Measurements from ENCODE around the gene NTN1. TPM values are rescaled to one million over a fixed set of nuclear protein-coding genes. Genes with fewer than 3 reads are reported as not detected.

Gene NTN1
- total and polyA plus RNA-seq, 12 donors, result 0.12 to 0.84 (median 0.28) TPM

DNA sequence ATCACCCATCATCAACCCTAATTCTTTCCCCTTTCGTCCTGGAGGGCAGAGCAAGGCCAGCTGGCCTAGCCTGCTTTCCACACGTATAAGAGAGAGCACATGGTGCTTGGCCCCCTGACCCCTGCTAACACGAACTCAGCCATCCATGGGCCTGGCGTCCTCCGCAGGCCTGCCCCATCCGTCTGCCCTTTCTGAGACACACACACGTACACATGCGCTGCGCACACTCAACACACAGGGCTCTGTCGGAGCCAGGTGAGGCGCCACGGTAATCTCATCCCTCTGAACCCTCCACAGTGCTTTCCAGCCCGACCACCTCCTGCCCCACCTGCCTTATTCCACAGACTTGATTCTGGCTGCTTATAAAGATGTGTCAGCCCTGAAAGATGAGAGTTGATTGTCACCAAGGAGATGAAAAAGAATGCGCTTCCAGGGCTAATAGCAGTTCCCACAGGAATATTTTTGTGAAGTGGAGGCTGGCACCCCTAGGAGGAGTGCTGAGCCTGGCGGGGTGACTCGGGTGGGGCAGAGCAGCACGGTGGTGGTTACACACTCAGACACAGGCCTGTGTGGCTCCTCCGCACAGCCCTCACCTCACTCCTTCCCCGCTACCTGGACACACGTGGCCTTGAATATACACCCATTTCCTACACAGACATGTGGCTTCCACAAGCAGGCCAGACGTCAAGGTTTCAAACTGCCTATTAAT is 228.1 kb downstream of the NTN1 start:
- Histone ChIP-seq H3K36me3 (replicated peaks in 1 of 2) (no peaks in the 10 kb centered on the region), H3K4me1 (replicated peaks in 1 of 2) (no peaks in the 10 kb centered on the region), H3K27me3 (no peaks in the 10 kb centered on the region), H3K4me3 (no peak overlapping the region), H3K27ac (no peak overlapping the region), H3K9me3 (replicated peaks in 1 of 3) (no peaks in the 10 kb centered on the region)
- WGBS, 4 donors, result 86 to 93% (median 90%) methylated on average over 18 to 21 of the region's 21 CpGs
- intact Hi-C loops (cut with DNase I), result no loop called here
- DNase-seq, result no peak
- no peak for TF ChIP-seq POLR2A (IDR thresholded peaks at IDR 0.05)
- no peak for TF ChIP-seq CTCF (IDR thresholded peaks at IDR 0.05)

DNA sequence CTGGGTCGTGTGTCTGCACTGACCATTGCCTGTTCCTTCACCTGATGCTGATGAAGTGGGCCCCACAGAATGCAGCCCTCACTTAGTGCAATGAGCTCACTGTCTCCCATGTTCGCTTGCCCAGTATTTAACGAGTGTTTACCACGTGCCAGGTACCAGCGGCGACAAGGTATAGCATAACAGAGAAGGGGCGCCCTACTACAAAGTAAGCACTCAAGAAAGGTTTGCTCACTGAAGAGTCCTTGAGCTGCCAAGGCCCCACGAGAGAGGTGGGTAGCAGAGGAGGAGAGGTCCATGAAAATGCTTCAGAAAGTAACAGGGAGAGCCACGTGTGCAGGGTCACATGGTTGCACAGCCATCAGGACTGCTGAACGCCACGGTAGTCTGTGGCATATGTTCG is 230.0 kb downstream of the NTN1 start:
- no peaks in the 10 kb centered on the region for H3K9me3 ChIP-seq (replicated peaks in 1 of 3)
- no peaks in the 10 kb centered on the region for H3K4me1 ChIP-seq (replicated peaks in 1 of 2)
- H3K36me3 ChIP-seq (replicated peaks in 1 of 2), result no peaks in the 10 kb centered on the region
- no peak overlapping the region for H3K4me3 ChIP-seq
- no peak for TF ChIP-seq POLR2A (IDR thresholded peaks at IDR 0.05)
- no peak for TF ChIP-seq CTCF (IDR thresholded peaks at IDR 0.05)
- no peak for DNase-seq
- intact Hi-C loops (cut with DNase I), result no loop called here
- H3K27ac ChIP-seq, result no peak overlapping the region
- no peaks in the 10 kb centered on the region for H3K27me3 ChIP-seq
- 81 to 89% (median 84%) methylated on average over 12 of the region's 12 CpGs for WGBS, 4 donors

GRCh38 chr17:9253308-9253707 is 232.0 kb downstream of the NTN1 start:
- no peaks in the 10 kb centered on the region for H3K36me3 ChIP-seq (replicated peaks in 1 of 2)
- H3K27me3 ChIP-seq, result no peaks in the 10 kb centered on the region
- TF ChIP-seq CTCF (IDR thresholded peaks at IDR 0.05) (no peak), POLR2A (IDR thresholded peaks at IDR 0.05) (no peak)
- H3K4me1 ChIP-seq (replicated peaks in 1 of 2), result no peaks in the 10 kb centered on the region
- no peak overlapping the region for H3K27ac ChIP-seq
- no peak for DNase-seq
- 88 to 94% (median 90%) methylated on average over 3 of the region's 3 CpGs for WGBS, 4 donors
- H3K9me3 ChIP-seq (replicated peaks in 1 of 3), result no peaks in the 10 kb centered on the region
- intact Hi-C loops (cut with DNase I), result no loop called here
- no peak overlapping the region for H3K4me3 ChIP-seq

- Histone ChIP-seq H3K27ac (no peak overlapping the region), H3K27me3 (no peaks in the 10 kb centered on the region), H3K4me1 (replicated peaks in 1 of 2) (no peaks in the 10 kb centered on the region), H3K36me3 (replicated peaks in 1 of 2) (no peaks in the 10 kb centered on the region), H3K9me3 (replicated peaks in 1 of 3) (no peaks in the 10 kb centered on the region), H3K4me3 (no peak overlapping the region)
- intact Hi-C loops (cut with DNase I), result no loop called here
- WGBS, 4 donors, result 79 to 97% (median 95%) methylated on average over 2 of the region's 2 CpGs
- TF ChIP-seq CTCF (IDR thresholded peaks at IDR 0.05) (no peak), POLR2A (IDR thresholded peaks at IDR 0.05) (no peak)
- DNase-seq, result no peak
These were observed 233.5 kb downstream of the NTN1 start for GRCh38 chr17:9254841-9255240.

Data from adrenal gland (tissue), 12 donors.